Measurements from ENCODE around the gene LRRC7.

The LRRC7 gene

DNA sequence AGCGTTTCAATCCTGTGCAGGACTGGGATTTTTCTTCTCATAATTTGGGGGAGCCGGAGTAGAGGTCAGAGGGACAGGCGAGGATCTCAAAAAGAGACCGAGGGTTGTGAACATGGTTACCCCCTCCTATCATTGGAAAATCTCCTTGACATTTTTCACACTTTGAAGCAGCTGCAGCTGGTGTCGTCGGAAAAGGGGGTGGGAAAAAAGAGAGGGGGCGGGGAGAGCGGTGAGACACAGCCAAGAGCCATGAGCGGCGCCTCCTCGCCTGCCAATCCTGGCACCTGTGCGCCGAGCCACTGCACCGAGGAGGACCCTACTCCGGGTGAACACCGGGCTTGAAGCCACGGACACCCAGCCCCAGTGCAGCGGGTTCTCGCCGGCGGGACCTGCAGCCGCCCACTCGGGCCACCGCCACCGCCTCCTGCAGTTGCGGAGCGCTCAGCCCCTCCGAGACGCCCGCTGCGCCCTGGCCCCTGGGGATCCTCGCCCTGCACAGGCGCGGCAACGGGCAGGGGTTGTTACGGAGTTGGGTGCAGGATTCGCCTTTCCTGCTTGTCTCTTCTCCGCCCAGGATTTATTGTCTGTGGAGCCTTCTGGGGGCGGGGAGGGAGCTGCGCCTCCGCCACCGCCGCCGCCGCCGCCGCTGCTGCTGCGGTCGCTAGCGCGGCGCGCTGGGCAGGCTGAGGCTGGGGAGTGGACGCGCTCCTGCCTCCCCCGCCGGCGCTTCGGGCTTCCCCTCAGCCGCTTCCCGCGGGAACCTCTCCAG is at the start of gene LRRC7:
TSS of gene LRRC7 (plus strand) at position 271 of the 769 bp plus-strand sequence. CDS start 718 bp downstream, outside the sequence.
- no peak for DNase-seq (ENCODE audit: low read depth in 2 of 2)

DNA sequence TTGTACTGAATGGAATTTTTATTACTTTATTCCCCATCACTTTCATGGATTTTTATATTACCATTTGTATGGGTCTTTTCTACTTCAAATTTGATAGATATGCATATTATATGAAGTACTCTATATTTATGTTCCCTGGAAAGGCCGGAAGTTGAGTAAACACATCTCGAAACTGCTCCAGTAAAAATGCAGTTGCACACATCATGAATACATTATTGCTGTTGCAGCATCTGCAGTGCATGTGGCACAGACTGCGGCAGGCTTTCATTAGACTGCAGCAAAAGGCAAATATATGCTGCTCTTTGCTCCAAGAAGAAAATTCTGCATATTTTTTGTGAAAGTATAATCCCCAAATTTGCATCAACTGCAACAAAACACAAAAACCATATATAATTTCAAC is 48.7 kb upstream of the LRRC7 start:
- no peak for DNase-seq (ENCODE audit: low read depth in 2 of 2)

DNA sequence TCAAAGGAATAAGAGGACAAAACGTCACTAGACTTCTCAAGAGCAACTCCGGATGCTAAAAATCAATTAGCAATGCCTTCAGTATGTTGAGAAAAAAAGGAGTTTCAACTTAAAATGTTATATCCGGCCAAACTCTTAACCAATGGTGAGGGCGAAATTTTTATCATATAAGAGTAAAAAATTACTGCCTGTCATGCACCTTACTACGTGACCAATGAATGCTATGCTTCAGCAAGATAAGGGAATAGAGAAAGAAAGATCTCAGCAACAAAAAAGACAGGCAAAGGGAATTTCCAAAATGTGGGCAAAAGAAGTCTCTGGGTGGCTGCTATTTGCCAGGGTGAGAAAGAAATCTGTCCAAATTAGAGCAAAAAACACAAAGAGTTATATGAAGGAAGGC is 47.4 kb upstream of the LRRC7 start:
- no peak for DNase-seq (ENCODE audit: low read depth in 2 of 2)

DNA sequence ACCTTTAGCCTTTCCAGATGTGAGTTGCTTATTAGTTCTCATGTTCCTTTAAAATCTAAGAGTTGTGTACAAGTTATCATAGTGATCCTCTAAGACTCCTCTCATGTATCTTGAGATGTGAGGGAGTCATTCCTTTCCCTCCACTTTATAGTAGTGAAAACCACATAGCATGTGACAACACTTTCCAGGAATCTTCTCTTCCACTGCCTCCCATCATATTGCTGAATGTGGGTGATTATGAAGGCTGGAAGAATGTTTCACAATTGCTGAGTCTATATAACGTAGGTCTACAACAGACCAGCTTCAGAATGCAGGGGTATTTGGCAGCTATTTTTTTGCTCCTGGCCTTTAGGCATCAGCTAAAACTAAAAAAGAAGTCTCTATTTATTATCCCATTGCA is 44.7 kb upstream of the LRRC7 start:
- no peak for DNase-seq (ENCODE audit: low read depth in 2 of 2)

DNA sequence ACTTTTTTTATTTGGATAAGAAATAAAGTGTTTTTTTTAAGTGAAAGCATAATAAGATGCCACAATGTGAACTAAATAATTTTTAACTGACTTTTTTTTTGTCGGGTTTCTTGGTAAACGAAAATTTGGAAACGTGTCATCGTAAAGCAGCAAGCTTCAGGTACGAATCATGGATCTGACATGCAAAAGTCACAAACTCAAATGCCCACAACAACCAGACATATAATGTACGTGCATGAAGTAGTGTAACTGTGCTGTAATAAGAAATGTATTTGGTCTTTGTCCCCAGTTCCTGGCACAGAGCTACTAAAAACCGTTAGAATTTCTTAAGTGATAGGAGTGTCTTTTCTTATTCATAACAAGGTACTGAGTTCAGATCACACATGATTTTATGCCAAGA is 44.3 kb upstream of the LRRC7 start:
- no peak for DNase-seq (ENCODE audit: low read depth in 2 of 2)

- no peak for DNase-seq (ENCODE audit: low read depth in 2 of 2)
Measured at GRCh38 chr1:69524015-69524414, 43.7 kb upstream of the LRRC7 start.

DNA sequence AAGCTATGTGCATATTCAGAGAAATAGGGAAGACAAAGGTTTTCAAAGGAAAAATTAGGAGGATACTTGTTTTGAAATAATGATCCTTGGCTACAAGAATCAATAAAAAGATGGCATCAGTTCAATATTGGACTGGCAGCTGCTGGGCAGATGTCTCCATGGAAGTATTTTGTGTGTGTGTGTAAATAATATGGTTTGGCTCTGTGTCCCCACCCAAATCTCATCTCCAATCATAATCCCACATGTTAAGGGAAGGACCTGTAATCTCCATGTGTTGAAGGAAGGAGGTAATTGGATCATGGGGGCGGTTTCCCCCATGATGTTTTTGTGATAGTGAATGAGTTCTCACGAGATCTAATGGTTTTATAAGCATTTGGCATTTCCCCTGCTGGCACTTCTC is 40.4 kb upstream of the LRRC7 start:
- no peak for DNase-seq (ENCODE audit: low read depth in 2 of 2)

GRCh38 chr1:69528376-69528775 is 39.3 kb upstream of the LRRC7 start:
- DNase-seq (ENCODE audit: low read depth in 2 of 2) = no peak

GRCh38 chr1:69533343-69533742 is 34.4 kb upstream of the LRRC7 start:
- no peak for DNase-seq (ENCODE audit: low read depth in 2 of 2)

GRCh38 chr1:69534829-69535228 is 32.9 kb upstream of the LRRC7 start:
- DNase-seq (ENCODE audit: low read depth in 2 of 2) = no peak

DNA sequence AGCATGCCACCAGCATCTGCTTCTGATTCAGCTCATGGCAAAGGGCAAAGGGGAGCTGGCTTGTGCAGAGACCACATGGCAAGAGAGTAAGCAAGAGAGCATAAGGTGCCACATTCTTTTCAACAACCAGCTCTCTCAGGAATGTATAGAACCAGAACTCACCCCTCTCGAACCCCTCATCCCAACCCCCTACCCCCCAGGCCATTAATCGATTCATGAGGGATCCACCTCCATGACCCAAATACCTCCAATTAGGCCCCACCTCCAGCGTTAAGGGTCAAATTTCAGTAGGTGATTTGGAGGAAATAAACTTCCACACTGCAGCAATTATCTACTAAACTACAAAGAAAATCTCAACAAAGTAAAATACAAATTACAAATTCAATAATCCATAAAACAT is 32.2 kb upstream of the LRRC7 start:
- DNase-seq (ENCODE audit: low read depth in 2 of 2) = no peak

- DNase-seq (ENCODE audit: low read depth in 2 of 2) = no peak
Measured at GRCh38 chr1:69540052-69540451, 27.7 kb upstream of the LRRC7 start.

GRCh38 chr1:69551476-69552324 is 16.0 kb upstream of the LRRC7 start:
- DNase-seq (ENCODE audit: low read depth in 2 of 2) = no peak

- DNase-seq (ENCODE audit: low read depth in 2 of 2) = no peak
Measured at GRCh38 chr1:69553726-69554125, 14.0 kb upstream of the LRRC7 start.

GRCh38 chr1:69568421-69569174 is 876 bp downstream of the LRRC7 start:
- no peak for DNase-seq (ENCODE audit: low read depth in 2 of 2)

- DNase-seq (ENCODE audit: low read depth in 2 of 2) = no peak
Measured at GRCh38 chr1:69569175-69569541, 1.4 kb downstream of the LRRC7 start.

GRCh38 chr1:69569576-69570328 is 2.0 kb downstream of the LRRC7 start:
- no peak for DNase-seq (ENCODE audit: low read depth in 2 of 2)

- DNase-seq (ENCODE audit: low read depth in 2 of 2) = no peak
Measured at GRCh38 chr1:69570356-69570755, 2.6 kb downstream of the LRRC7 start.

- DNase-seq (ENCODE audit: low read depth in 2 of 2) = no peak
Measured at GRCh38 chr1:69572921-69573320, 5.2 kb downstream of the LRRC7 start.

DNA sequence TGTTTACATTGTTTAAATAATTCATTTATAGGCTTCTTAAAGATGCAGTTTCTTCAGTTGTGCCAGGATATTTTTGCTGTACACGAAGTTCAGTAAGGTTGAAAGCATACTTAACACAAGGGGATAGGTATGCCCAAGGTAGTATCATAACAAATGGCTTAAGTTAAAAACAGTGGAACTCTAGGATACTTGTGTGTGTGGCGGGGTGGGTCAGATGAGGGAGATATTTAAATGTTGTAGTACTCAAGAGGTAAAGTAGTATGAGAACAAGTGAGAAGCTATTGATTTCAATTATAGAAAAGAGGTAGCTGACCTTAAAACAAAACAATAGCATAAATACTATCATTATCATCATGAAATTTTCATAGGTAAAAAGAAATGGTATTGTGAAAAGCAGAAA is 6.2 kb downstream of the LRRC7 start:
- no peak for DNase-seq (ENCODE audit: low read depth in 2 of 2)

GRCh38 chr1:69585666-69586065 is 17.9 kb downstream of the LRRC7 start:
- DNase-seq (ENCODE audit: low read depth in 2 of 2) = no peak

DNA sequence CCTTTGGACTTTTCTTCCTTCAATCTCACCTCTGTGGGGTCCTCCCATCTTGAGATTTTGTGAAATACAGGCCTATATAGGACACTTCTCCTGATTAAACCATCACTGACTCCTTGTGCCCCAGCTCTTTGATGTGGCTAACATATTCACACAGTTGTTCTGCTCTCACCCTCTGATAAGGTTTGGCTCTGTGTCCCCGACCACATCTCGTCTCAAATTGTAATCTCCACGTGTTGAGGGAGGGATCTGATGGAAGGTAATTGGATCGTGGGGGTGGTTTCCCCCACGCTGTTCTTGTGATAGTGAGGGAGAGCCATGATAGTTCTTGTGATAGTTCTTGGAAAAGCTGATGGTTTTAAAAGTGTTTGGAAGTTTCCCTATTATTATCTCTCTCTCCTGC is 19.7 kb downstream of the LRRC7 start:
- DNase-seq (ENCODE audit: low read depth in 2 of 2) = no peak

Measured in stimulated activated CD8-positive, alpha-beta memory T cell treated with anti-CD3 and anti-CD28 coated beads, Interleukin-2, amount 100 ng/mL, for 1 hour (primary cell).